HL-60/S4 treated with phorbol 12-myristate 13-acetate at 8.2 ng/mL for 4 days and 3 days (cell line): ENCODE measurements around the gene TEX10.

Source experiments
- in situ Hi-C: fragments of 300-500 bp; cut with MboI; formaldehyde crosslinking; loops from 2 replicates; pipeline ENCODE4 v1.15.0; 2022; ENCODE audit warnings: low sequenced_read_pairs

The TEX10 gene

GRCh38 chr9:100286257-100286656, 66.5 kb downstream of the TEX10 start:
- in situ Hi-C loops: no loop called here

- in situ Hi-C loops: no loop called here
These were observed 67.1 kb downstream of the TEX10 start for GRCh38 chr9:100285601-100286000.

GRCh38 chr9:100285080-100285479, 67.7 kb downstream of the TEX10 start:
- in situ Hi-C loops: no loop called here

- in situ Hi-C loops: no loop called here
These were observed 68.5 kb downstream of the TEX10 start for GRCh38 chr9:100284247-100284646.

- in situ Hi-C loops: no loop called here
These were observed 70.4 kb downstream of the TEX10 start for GRCh38 chr9:100282388-100282719.

GRCh38 chr9:100281676-100282387, 70.9 kb downstream of the TEX10 start:
- in situ Hi-C loops: no loop called here

GRCh38 chr9:100281066-100281465, 71.7 kb downstream of the TEX10 start:
- in situ Hi-C loops: no loop called here

GRCh38 chr9:100277166-100277979, 75.4 kb downstream of the TEX10 start:
- in situ Hi-C loops: no loop called here

GRCh38 chr9:100269656-100270055, 83.1 kb downstream of the TEX10 start:
- in situ Hi-C loops: no loop called here

- in situ Hi-C loops: no loop called here
These were observed 84.5 kb downstream of the TEX10 start for GRCh38 chr9:100268271-100268670.

GRCh38 chr9:100267211-100267610, 85.5 kb downstream of the TEX10 start:
- in situ Hi-C loops: no loop called here
